Measurements from ENCODE around the gene TRIO.

Gene TRIO

GRCh38 chr5:14445576-14446290, 302.6 kb downstream of the TRIO start:
- no peak for DNase-seq (ENCODE audit: low read depth in 1 of 2, low spot score in 1 of 2)

- no peak for DNase-seq (ENCODE audit: low read depth in 1 of 2, low spot score in 1 of 2)
Measured at GRCh38 chr5:14447958-14448911, 305.1 kb downstream of the TRIO start.

GRCh38 chr5:14449052-14449661, 306.0 kb downstream of the TRIO start:
- no peak for DNase-seq (ENCODE audit: low read depth in 1 of 2, low spot score in 1 of 2)

- no peak for DNase-seq (ENCODE audit: low read depth in 1 of 2, low spot score in 1 of 2)
Measured at GRCh38 chr5:14450018-14450524, 306.9 kb downstream of the TRIO start.

- no peak for DNase-seq (ENCODE audit: low read depth in 1 of 2, low spot score in 1 of 2)
Measured at GRCh38 chr5:14450742-14451141, 307.6 kb downstream of the TRIO start.

- DNase-seq (ENCODE audit: low read depth in 1 of 2, low spot score in 1 of 2) = no peak
Measured at GRCh38 chr5:14451871-14452270, 308.7 kb downstream of the TRIO start.

GRCh38 chr5:14452685-14453454, 309.7 kb downstream of the TRIO start:
- DNase-seq (ENCODE audit: low read depth in 1 of 2, low spot score in 1 of 2) = no peak

- no peak for DNase-seq (ENCODE audit: low read depth in 1 of 2, low spot score in 1 of 2)
Measured at GRCh38 chr5:14453481-14453880, 310.3 kb downstream of the TRIO start.

GRCh38 chr5:14455814-14456321, 312.7 kb downstream of the TRIO start:
- no peak for DNase-seq (ENCODE audit: low read depth in 1 of 2, low spot score in 1 of 2)

GRCh38 chr5:14457476-14457875, 314.3 kb downstream of the TRIO start:
- DNase-seq (ENCODE audit: low read depth in 1 of 2, low spot score in 1 of 2) = no peak

GRCh38 chr5:14458414-14458813, 315.3 kb downstream of the TRIO start:
- no peak for DNase-seq (ENCODE audit: low read depth in 1 of 2, low spot score in 1 of 2)

- DNase-seq (ENCODE audit: low read depth in 1 of 2, low spot score in 1 of 2) = no peak
Measured at GRCh38 chr5:14460844-14461398, 317.8 kb downstream of the TRIO start.

- DNase-seq (ENCODE audit: low read depth in 1 of 2, low spot score in 1 of 2) = no peak
Measured at GRCh38 chr5:14462681-14463080, 319.5 kb downstream of the TRIO start.

- no peak for DNase-seq (ENCODE audit: low read depth in 1 of 2, low spot score in 1 of 2)
Measured at GRCh38 chr5:14463629-14464028, 320.5 kb downstream of the TRIO start.

GRCh38 chr5:14464096-14464495, 321.0 kb downstream of the TRIO start:
- no peak for DNase-seq (ENCODE audit: low read depth in 1 of 2, low spot score in 1 of 2)

GRCh38 chr5:14464671-14465070, 321.5 kb downstream of the TRIO start:
- DNase-seq (ENCODE audit: low read depth in 1 of 2, low spot score in 1 of 2) = no peak

- no peak for DNase-seq (ENCODE audit: low read depth in 1 of 2, low spot score in 1 of 2)
Measured at GRCh38 chr5:14465116-14465515, 322.0 kb downstream of the TRIO start.

GRCh38 chr5:14465776-14466175, 322.6 kb downstream of the TRIO start:
- no peak for DNase-seq (ENCODE audit: low read depth in 1 of 2, low spot score in 1 of 2)

- no peak for DNase-seq (ENCODE audit: low read depth in 1 of 2, low spot score in 1 of 2)
Measured at GRCh38 chr5:14467251-14467650, 324.1 kb downstream of the TRIO start.

GRCh38 chr5:14467886-14468285, 324.7 kb downstream of the TRIO start:
- no peak for DNase-seq (ENCODE audit: low read depth in 1 of 2, low spot score in 1 of 2)
